ENCODE data around the gene POLK. TPM values are rescaled to one million over a fixed set of nuclear protein-coding genes. Genes with fewer than 3 reads are reported as not detected.

The POLK gene
- polyA plus RNA-seq, 3 donors from 2014 or later = 8.0 to 17.3 (median 11.7) TPM

DNA sequence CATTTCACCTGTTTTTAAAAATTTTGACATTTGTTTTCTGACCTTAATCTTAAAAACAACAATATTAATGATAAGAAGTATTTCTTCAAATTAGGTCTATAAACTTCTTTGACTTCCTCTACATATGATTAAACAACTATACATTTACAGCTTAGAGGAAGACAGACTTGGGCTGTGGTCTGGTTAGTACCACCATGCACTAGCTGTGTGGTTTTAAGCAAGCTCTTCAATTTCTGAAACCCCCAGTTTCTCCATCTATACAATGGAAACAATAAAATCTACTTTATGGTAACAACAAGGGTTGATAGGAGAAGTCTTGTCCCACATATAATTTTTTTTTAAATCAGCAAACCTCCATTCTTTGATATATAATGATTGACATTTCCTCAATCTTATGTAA, 115.3 kb downstream of the POLK start:
- Mint-ChIP-seq H3K4me1 (no peaks in the 10 kb centered on the region), H3K9me3 (no peaks in the 10 kb centered on the region), H3K4me3 (no peak overlapping the region), H3K27me3 (ENCODE audit: low read depth in 3 of 3) (no peaks in the 10 kb centered on the region), H3K36me3 (peaks cover 0 to 4% (median 0%) of the 10 kb centered on the region in 3 donors), H3K27ac (no peak overlapping the region)
- DNase-seq = no peak

DNA sequence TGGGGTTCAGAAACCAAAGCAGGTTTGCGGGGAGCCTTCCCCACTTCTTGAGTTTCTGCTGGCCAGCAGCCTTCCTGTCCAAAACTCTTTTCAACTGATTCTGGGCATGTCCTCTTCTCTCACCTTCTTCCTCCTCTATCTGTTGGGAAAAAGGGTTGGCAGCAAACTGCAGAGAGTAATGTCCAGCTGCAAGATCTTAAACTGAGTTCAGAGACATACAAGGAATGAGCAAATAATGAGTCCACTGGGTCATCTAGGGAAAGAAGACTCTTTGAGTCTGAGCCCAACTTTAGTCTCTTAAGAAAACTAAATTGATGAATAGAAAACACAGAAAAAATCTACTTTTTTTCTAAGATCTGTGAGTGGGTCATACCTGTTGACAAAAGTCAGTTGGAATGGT, 116.1 kb downstream of the POLK start:
- DNase-seq = no peak
- Mint-ChIP-seq H3K9me3 (no peaks in the 10 kb centered on the region), H3K27me3 (ENCODE audit: low read depth in 3 of 3) (no peaks in the 10 kb centered on the region), H3K4me1 (no peaks in the 10 kb centered on the region), H3K4me3 (no peak overlapping the region), H3K27ac (no peak overlapping the region), H3K36me3 (peaks cover 0 to 4% (median 0%) of the 10 kb centered on the region in 3 donors)

DNA sequence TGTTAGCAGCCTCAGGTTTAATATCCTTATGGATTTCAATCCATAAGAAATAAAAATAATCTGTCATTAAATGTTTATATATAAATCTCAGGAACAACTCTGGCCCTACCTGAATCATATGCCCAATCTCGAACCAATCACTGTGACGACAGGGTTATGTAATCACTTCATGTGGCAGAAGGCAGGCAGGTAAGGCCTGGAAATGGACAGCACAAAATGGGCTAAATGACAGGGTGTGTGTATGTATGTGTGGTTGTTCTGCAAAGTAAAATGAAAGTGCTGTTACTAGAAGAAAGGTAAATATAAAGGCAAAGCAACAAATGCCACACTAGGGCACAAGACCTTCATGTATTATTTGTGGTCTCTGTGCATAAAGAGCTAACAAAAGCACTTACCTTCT, 119.2 kb downstream of the POLK start:
- H3K27me3 Mint-ChIP-seq (ENCODE audit: low read depth in 3 of 3) = no peaks in the 10 kb centered on the region
- no peaks in the 10 kb centered on the region for H3K9me3 Mint-ChIP-seq
- H3K27ac Mint-ChIP-seq = no peak overlapping the region
- no peaks in the 10 kb centered on the region for H3K4me1 Mint-ChIP-seq
- no peak overlapping the region for H3K4me3 Mint-ChIP-seq
- peaks cover 0 to 4% (median 3%) of the 10 kb centered on the region in 3 donors for H3K36me3 Mint-ChIP-seq
- no peak for DNase-seq

DNA sequence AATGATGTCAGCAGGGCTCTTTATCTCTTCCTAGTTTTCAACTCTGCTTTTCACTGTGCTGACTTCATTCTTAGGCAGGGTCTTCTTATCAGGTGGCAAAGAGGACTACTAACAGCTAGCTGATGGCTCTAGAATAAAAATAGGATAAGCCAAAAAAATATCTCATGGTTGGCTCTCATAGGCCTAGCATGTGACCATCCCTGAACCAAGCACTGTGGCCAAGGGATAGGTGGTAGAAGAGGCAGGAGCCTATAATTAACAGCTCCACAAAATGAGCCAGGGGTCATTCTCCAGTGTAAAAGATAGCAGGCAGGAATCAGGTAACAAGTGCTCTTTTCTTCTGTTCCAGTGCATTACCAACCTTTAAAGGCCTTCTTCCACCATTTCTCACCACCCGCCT, 120.6 kb downstream of the POLK start:
- no peak overlapping the region for H3K27ac Mint-ChIP-seq
- DNase-seq = no peak

DNA sequence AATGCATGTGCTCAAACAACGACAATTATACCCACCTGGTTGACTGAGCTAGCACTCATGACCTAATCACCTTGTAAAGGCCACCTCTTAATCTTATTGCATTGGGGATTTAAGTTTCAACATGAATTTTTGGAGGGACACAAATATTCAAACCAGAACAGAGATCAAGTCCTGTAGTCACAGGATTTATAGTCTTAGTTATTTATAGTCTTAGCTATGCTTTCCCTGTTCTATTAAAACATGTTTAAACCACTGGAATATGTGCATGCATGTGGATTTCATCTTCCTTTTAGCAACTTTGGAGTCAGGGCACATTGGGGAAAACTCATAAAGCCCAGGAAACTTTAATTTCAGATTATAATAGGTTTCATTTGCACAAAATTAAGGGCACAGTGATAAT, 126.3 kb downstream of the POLK start:
- no peak for DNase-seq
- Mint-ChIP-seq H3K9me3 (peaks cover 0 to 2% (median under 1%) of the 10 kb centered on the region in 6 donors), H3K36me3 (peaks cover 0 to 3% (median 0%) of the 10 kb centered on the region in 3 donors), H3K4me3 (no peak overlapping the region), H3K27ac (no peak overlapping the region), H3K4me1 (no peaks in the 10 kb centered on the region), H3K27me3 (ENCODE audit: low read depth in 3 of 3) (peaks cover 0 to 1% (median 0%) of the 10 kb centered on the region in 3 donors)

More for the DNA sequence above, 120.6 kb downstream of the POLK start:
- H3K27me3 Mint-ChIP-seq (ENCODE audit: low read depth in 3 of 3) = no peaks in the 10 kb centered on the region
- H3K9me3 Mint-ChIP-seq = no peaks in the 10 kb centered on the region
- no peaks in the 10 kb centered on the region for H3K4me1 Mint-ChIP-seq
- peaks cover 0 to 3% (median under 1%) of the 10 kb centered on the region in 3 donors for H3K36me3 Mint-ChIP-seq
- no peak overlapping the region for H3K4me3 Mint-ChIP-seq

DNA sequence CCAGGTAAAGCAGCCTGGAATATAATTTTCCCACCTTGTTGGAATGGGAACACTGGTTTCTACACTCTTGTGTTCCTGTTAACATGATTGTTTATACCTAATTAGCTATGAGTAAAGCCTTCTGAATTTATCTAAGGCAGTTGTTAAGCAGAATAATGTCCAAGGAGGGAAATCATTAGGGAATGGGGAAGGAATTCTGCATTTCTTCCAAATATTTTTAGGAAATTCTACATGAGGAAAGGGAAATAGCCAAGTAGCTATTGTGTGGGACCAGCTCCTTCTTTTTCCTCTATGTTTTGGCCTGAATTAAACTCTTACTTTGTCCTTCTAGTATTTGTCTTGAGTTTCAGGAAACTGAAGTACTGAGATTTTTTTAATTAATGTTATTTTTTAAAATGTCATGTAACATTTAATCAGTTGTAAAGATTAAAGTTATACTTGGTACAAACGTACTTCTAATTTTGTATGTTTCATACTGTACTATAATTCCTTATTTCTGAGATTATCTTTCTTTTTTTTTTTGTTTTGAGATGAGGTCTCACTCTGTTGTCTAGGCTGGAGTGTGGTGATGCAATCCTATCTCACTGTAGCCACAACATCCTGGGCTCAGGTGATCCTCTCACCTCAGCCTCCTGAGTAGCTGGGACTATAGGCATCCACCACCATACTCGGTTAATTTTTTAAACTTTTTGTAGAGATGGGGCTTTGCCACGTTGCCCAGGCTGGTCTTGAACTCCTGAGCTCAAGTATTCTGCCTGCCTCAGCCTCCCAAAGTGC, 128.0 kb downstream of the POLK start:
- peaks cover 0 to 2% (median under 1%) of the 10 kb centered on the region in 6 donors for H3K9me3 Mint-ChIP-seq
- peaks cover 0 to 2% (median 0%) of the 10 kb centered on the region in 3 donors for H3K36me3 Mint-ChIP-seq
- DNase-seq = no peak
- H3K27ac Mint-ChIP-seq = no peak overlapping the region
- H3K4me1 Mint-ChIP-seq = no peaks in the 10 kb centered on the region
- no peak overlapping the region for H3K4me3 Mint-ChIP-seq
- peaks cover 0 to 1% (median 0%) of the 10 kb centered on the region in 3 donors for H3K27me3 Mint-ChIP-seq (ENCODE audit: low read depth in 3 of 3)

DNA sequence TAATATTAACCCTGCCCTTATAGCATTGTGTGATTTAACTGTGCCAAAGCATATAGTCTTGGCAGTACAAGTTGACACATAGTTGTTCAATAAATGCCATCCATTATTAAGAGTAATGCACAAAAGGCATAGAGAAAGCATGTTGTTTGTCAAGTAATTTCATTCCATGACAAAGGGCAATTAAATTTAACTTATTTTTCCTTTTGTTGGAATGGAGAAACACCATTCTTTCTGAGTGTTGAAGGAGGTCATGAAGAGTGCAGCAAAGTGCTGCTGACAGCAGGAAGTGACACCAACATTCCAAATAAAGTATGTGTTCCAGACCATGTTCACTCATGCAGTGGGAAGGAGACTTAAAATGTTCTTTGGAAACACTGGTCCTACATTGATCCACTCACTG, 128.7 kb downstream of the POLK start:
- Mint-ChIP-seq H3K27ac (no peak overlapping the region), H3K27me3 (ENCODE audit: low read depth in 3 of 3) (peaks cover 0 to 1% (median 0%) of the 10 kb centered on the region in 3 donors), H3K4me1 (no peaks in the 10 kb centered on the region), H3K4me3 (no peak overlapping the region), H3K36me3 (no peaks in the 10 kb centered on the region), H3K9me3 (peaks cover 0 to 2% (median under 1%) of the 10 kb centered on the region in 6 donors)
- no peak for DNase-seq

DNA sequence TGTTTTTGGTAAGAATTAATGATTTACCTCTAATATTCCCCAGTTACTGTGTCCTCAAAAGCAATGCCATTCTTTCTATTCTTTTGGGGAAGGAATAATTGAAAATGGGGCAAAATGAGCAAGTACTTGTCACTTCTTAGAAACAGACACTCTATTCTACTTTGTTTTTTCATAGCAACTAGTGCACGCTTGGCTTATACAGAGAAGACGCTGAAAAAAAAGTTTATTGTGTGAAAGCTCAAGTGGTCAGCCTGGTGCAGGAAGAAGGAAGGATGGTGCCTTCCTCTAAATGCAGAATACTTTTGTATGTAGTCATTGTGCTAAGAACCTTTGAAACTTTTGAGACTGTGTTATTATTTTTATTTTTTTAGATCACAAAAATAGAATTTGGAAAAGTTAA, 129.1 kb downstream of the POLK start:
- H3K27me3 Mint-ChIP-seq (ENCODE audit: low read depth in 3 of 3) = peaks cover 0 to 1% (median 0%) of the 10 kb centered on the region in 3 donors

DNA sequence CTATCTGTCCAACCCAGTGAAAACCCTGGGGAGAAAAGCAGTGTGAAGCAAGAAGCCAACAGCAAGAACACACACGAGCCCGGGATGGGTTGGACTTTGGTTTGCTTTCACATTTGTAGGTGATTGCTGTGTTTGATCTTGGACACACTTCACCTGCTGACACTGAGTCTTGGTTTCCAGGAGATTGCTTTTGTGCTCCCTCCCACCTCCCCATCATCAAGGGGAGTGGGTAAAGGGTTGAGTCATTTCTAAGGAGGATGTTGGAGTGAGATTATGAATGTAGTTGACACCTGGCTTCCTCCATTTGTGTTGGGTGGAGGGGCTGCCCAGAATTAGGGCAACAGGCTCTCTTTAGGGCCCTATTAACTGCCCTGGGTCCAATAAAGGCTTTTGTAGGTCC, 137.0 kb downstream of the POLK start:
- H3K4me3 Mint-ChIP-seq = no peak overlapping the region
- H3K4me1 Mint-ChIP-seq = no peaks in the 10 kb centered on the region
- no peak overlapping the region for H3K27ac Mint-ChIP-seq
- peaks cover 0 to 6% (median 2%) of the 10 kb centered on the region in 3 donors for H3K27me3 Mint-ChIP-seq (ENCODE audit: low read depth in 3 of 3)
- peaks cover 0 to 3% (median 0%) of the 10 kb centered on the region in 3 donors for H3K36me3 Mint-ChIP-seq
- no peak for DNase-seq
- peaks cover 0 to 2% (median 0%) of the 10 kb centered on the region in 6 donors for H3K9me3 Mint-ChIP-seq

More for the DNA sequence above, 129.1 kb downstream of the POLK start:
- H3K36me3 Mint-ChIP-seq = no peaks in the 10 kb centered on the region
- no peak for DNase-seq
- H3K4me3 Mint-ChIP-seq = no peak overlapping the region
- H3K9me3 Mint-ChIP-seq = peaks cover 0 to 2% (median under 1%) of the 10 kb centered on the region in 6 donors
- H3K27ac Mint-ChIP-seq = no peak overlapping the region
- no peaks in the 10 kb centered on the region for H3K4me1 Mint-ChIP-seq

Other genes with a start within 250 kb of the POLK start
- 10 to 100 TPM in 2 of 3 donors, 1 to 10 TPM in 1; 9.6 to 18.4 (median 11.2) TPM for gene HMGCR, start 174.7 kb upstream of the POLK start, polyA plus RNA-seq
- 10 to 100 TPM in 2 of 3 donors, 1 to 10 TPM in 1; 8.2 to 22.0 (median 11.7) TPM for gene CERT1, start 262 bp upstream of the POLK start, polyA plus RNA-seq
- gene ANKDD1B, start 99.6 kb downstream of the POLK start, polyA plus RNA-seq = under 1 TPM; 0.63 to 0.76 (median 0.71) TPM
- 10 to 100 TPM in 2 of 3 donors, 1 to 10 TPM in 1; 9.5 to 19.4 (median 16.0) TPM for gene POC5, start 205.5 kb downstream of the POLK start, polyA plus RNA-seq